AG09309 (cell line): ENCODE measurements around the gene PRKCH.
"Not testable (repeated sequence)": the region's sequence is repeated elsewhere in the genome, so short reads cannot be mapped to it uniquely, and the experiment has no call there.

Experiments
- DNase-seq: peaks from one replicate; pipeline ENCODE4 v3.0.0-alpha.2; 2010; ENCODE audit warnings: low read depth
- H3K4me3 ChIP-seq: 2 replicates; pipeline ENCODE4 v1.5.1; 2011; ENCODE audit warnings: mild to moderate bottlenecking, low read depth, low read length, moderate library complexity; ENCODE audit not compliant: control insufficient read depth
- TF ChIP-seq, protein P1 (sequence below): IDR thresholded peaks from 2 replicates; pipeline ENCODE4 v1.5.1; 2011; ENCODE audit warnings: mild to moderate bottlenecking, low read depth, low read length, inconsistent platforms; ENCODE audit not compliant: insufficient read depth, control insufficient read depth; ENCODE audit errors: missing control alignments

PRKCH gene

DNA sequence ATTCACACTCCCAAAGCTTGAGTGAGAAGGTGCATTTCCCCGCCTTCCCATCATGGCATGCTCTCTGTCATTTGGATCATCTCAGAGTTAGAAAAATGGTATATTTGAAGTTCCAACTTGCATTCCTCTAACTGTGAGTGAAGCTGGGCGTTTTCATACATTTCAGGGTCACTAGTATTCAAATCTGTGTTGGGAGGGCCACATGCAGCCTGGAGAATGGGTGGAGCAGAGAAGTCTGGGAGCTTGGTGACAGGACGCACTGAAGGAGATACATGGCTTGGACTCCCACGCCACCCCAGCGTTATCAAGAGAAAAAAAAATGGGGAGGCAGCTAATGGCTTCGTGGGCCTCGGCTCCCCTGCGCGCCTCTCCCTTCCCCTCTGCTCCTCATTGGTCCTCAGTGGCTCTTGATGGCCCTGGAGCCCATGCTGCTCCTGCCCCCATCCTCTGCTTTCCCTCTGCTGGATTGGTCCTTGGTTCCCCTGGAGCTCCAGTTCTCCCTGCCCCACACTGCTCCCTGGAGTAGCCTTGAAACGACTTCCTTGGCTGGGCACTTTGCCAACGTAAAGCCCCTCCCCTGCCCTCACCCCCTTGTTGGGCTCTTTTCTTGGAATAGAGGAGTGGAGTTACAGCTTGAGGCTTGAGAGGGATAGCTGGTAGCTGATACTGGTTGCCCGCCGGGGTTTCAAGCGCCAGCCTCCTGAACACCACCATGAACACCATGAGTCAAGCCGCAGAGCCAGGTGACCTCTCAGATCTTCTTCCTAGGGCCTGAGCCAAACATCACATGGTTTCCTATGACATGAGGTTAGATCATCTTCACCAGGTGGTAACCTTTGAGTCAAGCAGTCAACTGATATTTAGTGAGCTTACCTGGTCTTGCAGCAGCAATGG, 139.6 kb downstream of the PRKCH start:
- no peak overlapping the region for H3K4me3 ChIP-seq
- no peak for DNase-seq
- TF ChIP-seq, protein P1, sequence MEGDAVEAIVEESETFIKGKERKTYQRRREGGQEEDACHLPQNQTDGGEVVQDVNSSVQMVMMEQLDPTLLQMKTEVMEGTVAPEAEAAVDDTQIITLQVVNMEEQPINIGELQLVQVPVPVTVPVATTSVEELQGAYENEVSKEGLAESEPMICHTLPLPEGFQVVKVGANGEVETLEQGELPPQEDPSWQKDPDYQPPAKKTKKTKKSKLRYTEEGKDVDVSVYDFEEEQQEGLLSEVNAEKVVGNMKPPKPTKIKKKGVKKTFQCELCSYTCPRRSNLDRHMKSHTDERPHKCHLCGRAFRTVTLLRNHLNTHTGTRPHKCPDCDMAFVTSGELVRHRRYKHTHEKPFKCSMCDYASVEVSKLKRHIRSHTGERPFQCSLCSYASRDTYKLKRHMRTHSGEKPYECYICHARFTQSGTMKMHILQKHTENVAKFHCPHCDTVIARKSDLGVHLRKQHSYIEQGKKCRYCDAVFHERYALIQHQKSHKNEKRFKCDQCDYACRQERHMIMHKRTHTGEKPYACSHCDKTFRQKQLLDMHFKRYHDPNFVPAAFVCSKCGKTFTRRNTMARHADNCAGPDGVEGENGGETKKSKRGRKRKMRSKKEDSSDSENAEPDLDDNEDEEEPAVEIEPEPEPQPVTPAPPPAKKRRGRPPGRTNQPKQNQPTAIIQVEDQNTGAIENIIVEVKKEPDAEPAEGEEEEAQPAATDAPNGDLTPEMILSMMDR, result no peak

DNA sequence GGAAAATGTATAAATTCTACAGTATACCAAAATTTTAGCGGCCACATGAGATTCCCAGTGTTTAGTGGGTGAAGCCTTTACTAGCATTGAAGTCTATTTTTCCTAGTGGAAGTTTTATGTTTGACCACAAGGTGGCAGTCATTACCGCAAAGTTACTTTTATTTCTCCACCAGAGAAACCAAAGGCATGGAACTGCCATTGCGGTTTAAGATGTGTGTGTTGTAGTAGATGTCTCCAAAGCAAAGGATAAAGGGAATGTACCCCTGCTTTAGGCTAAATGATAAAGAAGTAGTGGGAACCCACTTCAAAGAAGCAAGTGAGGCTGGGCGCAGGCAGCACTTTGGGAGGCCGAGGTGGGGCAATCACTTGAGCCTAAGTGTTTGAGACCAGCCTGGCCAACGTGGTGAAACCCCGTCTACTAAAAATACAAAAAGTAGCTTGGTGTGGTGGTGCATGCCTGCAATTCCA, 140.5 kb downstream of the PRKCH start:
- no peak for DNase-seq
- TF ChIP-seq, protein P1, result peak; percentile 52
- no peak overlapping the region for H3K4me3 ChIP-seq

DNA sequence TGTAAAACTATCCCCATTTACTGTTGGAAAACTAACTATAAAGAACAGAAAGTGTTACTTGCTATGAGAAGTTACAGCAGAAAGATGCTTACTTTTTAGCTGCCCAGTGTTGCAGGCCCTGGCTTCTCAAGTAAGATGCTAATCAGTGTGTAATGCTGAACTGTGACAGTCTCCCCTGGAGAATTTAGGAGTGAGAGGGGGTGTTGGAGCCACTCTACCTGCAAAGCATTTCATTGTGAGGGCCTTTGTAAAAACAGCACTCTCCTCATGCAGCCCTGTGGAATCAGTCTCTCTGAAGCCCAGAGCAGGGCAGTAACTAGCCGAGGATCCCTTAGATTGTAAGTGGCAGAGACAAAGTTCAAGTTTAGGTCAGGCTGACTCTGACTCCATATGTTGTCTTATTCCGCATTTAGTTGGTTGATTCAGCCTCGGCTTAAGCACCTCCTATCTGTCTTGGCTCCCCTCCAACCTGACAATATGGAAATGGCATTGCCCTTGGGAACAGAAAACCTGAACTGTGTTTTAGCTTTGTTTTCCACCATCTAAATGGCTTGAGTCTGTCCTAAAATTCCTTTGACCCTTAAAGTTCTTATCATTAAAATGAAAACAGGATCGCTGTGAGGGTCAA, 141.3 kb downstream of the PRKCH start:
- TF ChIP-seq, protein P1, result no peak

DNA sequence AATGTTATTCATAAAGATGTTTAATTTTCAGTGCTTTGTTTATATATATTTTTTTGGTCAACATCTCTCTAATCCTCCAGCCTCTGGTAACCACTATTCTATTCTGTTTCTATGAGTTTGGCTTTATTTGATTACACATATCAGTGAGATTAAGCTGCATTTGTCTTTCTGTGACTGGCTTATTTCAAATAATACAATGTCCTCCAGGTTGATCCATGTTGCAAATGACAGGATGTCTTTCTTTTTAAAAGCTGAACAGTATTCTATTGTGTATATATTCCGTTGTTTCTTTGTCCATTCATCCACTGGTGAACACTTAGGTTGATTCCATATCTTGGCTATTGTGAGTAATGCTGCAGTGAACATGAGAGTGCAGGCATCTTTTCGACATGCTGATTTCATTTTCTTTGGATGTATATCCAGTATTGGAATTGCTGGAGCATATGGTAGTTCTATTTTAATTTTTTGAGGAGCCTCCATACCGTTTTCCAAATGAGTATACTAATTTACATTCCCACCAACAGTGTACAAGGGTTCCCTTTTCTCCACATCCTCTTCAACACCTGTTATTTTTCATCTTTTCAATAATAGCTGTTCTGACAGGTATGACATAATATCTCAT, 142.4 kb downstream of the PRKCH start:
- TF ChIP-seq, protein P1, result no peak
- DNase-seq, result no peak
- no peak overlapping the region for H3K4me3 ChIP-seq

More for the DNA sequence above, 141.3 kb downstream of the PRKCH start:
- no peak overlapping the region for H3K4me3 ChIP-seq
- no peak for DNase-seq

DNA sequence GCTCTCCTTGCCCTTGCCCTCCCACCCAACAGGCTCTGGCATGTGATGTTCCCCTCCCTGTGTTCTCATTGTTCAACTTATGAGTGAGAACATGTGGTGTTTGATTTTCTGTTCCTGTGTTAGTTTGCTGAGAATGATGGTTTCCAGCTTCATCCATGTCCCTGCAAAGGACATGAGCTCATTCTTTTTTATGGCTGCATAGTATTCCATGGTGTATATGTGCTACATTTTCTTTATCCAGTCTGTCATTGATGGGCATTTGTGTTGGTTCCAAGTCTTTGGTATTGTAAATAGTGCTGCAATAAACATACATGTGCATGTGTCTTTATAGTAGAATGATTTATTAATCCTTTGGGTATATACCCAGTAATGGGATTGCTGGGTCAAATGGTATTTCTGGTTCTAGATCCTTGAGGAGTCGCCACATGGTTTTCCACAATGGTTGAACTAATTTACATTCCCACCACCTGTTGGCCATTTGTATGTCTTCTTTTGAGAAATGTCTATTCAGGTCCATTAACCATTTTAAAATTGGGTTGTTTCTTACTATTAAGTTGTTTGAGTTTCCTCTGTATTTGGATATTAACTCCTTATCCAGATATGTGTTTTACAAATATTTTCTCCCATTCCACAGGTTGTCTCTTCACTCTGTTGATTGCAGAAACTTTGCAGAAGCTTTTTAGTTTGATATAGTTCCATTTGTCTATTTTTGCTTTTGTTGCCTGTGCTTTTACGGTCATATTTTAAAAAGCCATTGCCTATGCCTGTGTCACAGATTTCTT, 143.4 kb downstream of the PRKCH start:
- DNase-seq, H3K4me3 ChIP-seq: not testable (repeated sequence)

DNA sequence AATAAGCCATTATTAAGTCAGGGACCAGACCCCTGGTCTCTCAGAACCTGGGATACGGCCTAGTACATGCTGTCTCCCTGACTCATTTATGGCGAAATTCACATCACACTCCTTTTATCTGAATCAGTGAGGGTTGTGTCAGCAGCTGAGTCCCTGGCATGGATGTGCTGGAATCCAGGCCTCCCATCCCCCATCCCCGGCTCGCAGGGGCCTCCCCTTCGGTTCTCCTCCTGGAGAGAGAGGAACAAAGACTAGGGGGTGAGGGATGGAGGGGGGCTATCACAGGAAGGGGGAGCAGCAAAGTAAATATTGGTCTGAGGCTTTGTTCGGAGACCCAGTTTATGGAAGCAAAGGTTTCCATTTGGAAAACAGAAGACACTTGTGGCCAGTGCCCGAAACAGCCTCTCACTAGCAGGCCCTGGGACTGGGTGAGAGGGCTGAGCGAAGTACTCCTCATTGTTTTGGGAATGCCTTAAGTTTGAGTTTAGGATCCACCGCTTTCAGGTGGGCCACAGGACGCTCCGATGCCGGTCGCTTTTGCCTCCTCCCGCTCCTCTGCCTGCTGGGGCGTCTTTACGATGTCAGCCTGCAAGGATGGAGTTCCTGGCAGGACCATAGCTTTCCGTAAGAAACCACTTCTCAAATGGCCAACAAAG, 145.0 kb downstream of the PRKCH start:
- no peak overlapping the region for H3K4me3 ChIP-seq
- TF ChIP-seq, protein P1, result no peak
- DNase-seq, result peak; percentile 86
